HG03565 (cell line): ENCODE measurements around the gene NTRK1.

Experiments
- ATAC-seq: cut with Tn5 transposase; IDR thresholded peaks from one replicate; pipeline ENCODE4 v1.9.1; 2021; ENCODE audit warnings: mild to moderate bottlenecking, moderate library complexity; ENCODE audit not compliant: unreplicated experiment

The NTRK1 gene

GRCh38 chr1:156860628-156861423 lies at the start of gene NTRK1:
TSS of gene NTRK1 (plus strand) at chr1:156860865. CDS start at chr1:156860935, 70 bp downstream.
- no peak for ATAC-seq

- no peak for ATAC-seq
These were observed 49.5 kb upstream of the NTRK1 start for GRCh38 chr1:156811168-156811567.

- no peak for ATAC-seq
These were observed 48.2 kb upstream of the NTRK1 start for GRCh38 chr1:156812293-156812990.

GRCh38 chr1:156813298-156813697 lies 47.4 kb upstream of the NTRK1 start:
- no peak for ATAC-seq

GRCh38 chr1:156813750-156814570 lies 46.7 kb upstream of the NTRK1 start:
- no peak for ATAC-seq

- ATAC-seq: no peak
These were observed 45.9 kb upstream of the NTRK1 start for GRCh38 chr1:156814571-156815260.

GRCh38 chr1:156815307-156815826 lies 45.3 kb upstream of the NTRK1 start:
- ATAC-seq: no peak

- ATAC-seq: no peak
These were observed 44.7 kb upstream of the NTRK1 start for GRCh38 chr1:156815961-156816422.

- peak; percentile 67 for ATAC-seq
These were observed 43.9 kb upstream of the NTRK1 start, which contains the start of gene SH2D2A for GRCh38 chr1:156816561-156817328. TSS of gene SH2D2A (minus strand) at chr1:156816848. CDS start at chr1:156816708, 140 bp downstream.

- no peak for ATAC-seq
These were observed 38.9 kb upstream of the NTRK1 start for GRCh38 chr1:156821801-156822200.

GRCh38 chr1:156822680-156823079 lies 38.0 kb upstream of the NTRK1 start:
- no peak for ATAC-seq

- no peak for ATAC-seq
These were observed 37.4 kb upstream of the NTRK1 start for GRCh38 chr1:156823210-156823790.

GRCh38 chr1:156826630-156827029 lies 34.0 kb upstream of the NTRK1 start:
- no peak for ATAC-seq

- ATAC-seq: no peak
These were observed 32.1 kb upstream of the NTRK1 start for GRCh38 chr1:156828400-156829124.

- ATAC-seq: no peak
These were observed 28.2 kb upstream of the NTRK1 start for GRCh38 chr1:156832434-156832833.

GRCh38 chr1:156833603-156834002 lies 27.1 kb upstream of the NTRK1 start:
- ATAC-seq: no peak

- no peak for ATAC-seq
These were observed 26.3 kb upstream of the NTRK1 start for GRCh38 chr1:156834322-156834721.

- no peak for ATAC-seq
These were observed 24.5 kb upstream of the NTRK1 start for GRCh38 chr1:156836041-156836654.
